ENCODE measurements around the gene LEO1.

LEO1 gene

GRCh38 chr15:52010633-52011595, 39.3 kb upstream of the LEO1 start:
- no peak for DNase-seq (ENCODE audit: low read depth)

GRCh38 chr15:52008698-52009434, 37.3 kb upstream of the LEO1 start:
- DNase-seq (ENCODE audit: low read depth), result no peak
- no peak overlapping the region for H3K4me3 ChIP-seq (ENCODE audit: low read depth, low read length)
- no peak for TF ChIP-seq CTCF (IDR thresholded peaks at IDR 0.05; ENCODE audit: low read depth, low read length, missing control alignments)

More at GRCh38 chr15:52010633-52011595, 39.3 kb upstream of the LEO1 start:
- H3K4me3 ChIP-seq (ENCODE audit: low read depth, low read length), result no peak overlapping the region
- no peak for TF ChIP-seq CTCF (IDR thresholded peaks at IDR 0.05; ENCODE audit: low read depth, low read length, missing control alignments)

GRCh38 chr15:52008359-52008697, 36.8 kb upstream of the LEO1 start:
- no peak for DNase-seq (ENCODE audit: low read depth)
- H3K4me3 ChIP-seq (ENCODE audit: low read depth, low read length), result no peak overlapping the region
- TF ChIP-seq CTCF (IDR thresholded peaks at IDR 0.05; ENCODE audit: low read depth, low read length, missing control alignments), result no peak

GRCh38 chr15:52006702-52007340, 35.2 kb upstream of the LEO1 start:
- peak overlapping the region; percentile 31; the same call in 1 of the 2 replicates for H3K4me3 ChIP-seq (ENCODE audit: low read depth, low read length)
- TF ChIP-seq CTCF (IDR thresholded peaks at IDR 0.05; ENCODE audit: low read depth, low read length, missing control alignments), result no peak
- DNase-seq (ENCODE audit: low read depth), result no peak

GRCh38 chr15:52005748-52006701, 34.4 kb upstream of the LEO1 start:
- peak; percentile 77 for DNase-seq (ENCODE audit: low read depth)
- no peak for TF ChIP-seq CTCF (IDR thresholded peaks at IDR 0.05; ENCODE audit: low read depth, low read length, missing control alignments)

GRCh38 chr15:52004806-52005205, 33.2 kb upstream of the LEO1 start:
- no peak overlapping the region for H3K4me3 ChIP-seq (ENCODE audit: low read depth, low read length)
- TF ChIP-seq CTCF (IDR thresholded peaks at IDR 0.05; ENCODE audit: low read depth, low read length, missing control alignments), result no peak
- no peak for DNase-seq (ENCODE audit: low read depth)

More at GRCh38 chr15:52005748-52006701, 34.4 kb upstream of the LEO1 start:
- no peak overlapping the region; the same call in 1 of the 2 replicates for H3K4me3 ChIP-seq (ENCODE audit: low read depth, low read length)

Data from GM12864 (cell line).